HG02798 (cell line): ENCODE results near the gene SYNGR3.

ENCODE experiments used
- ATAC-seq: cut with Tn5 transposase; IDR thresholded peaks from one replicate; pipeline ENCODE4 v1.9.1; 2021; ENCODE audit warnings: mild to moderate bottlenecking; ENCODE audit not compliant: unreplicated experiment, poor library complexity

Gene SYNGR3

GRCh38 chr16:1991588-1991947 lies 1.8 kb downstream of the SYNGR3 start:
- ATAC-seq = no peak

GRCh38 chr16:1991948-1992703 lies 2.4 kb downstream of the SYNGR3 start:
- peak; percentile 68 for ATAC-seq

GRCh38 chr16:1992704-1993317 lies 3.0 kb downstream of the SYNGR3 start:
- no peak for ATAC-seq

GRCh38 chr16:1993731-1994131 lies 4.0 kb downstream of the SYNGR3 start:
- ATAC-seq = no peak

- ATAC-seq = no peak
These were observed 8.0 kb downstream of the SYNGR3 start for GRCh38 chr16:1997494-1998359.

GRCh38 chr16:1998360-1998835 lies 8.6 kb downstream of the SYNGR3 start:
- ATAC-seq = no peak

- no peak for ATAC-seq
These were observed 9.4 kb downstream of the SYNGR3 start for GRCh38 chr16:1998852-1999801.

- ATAC-seq = no peak
These were observed 10.2 kb downstream of the SYNGR3 start for GRCh38 chr16:1999866-2000514.

- no peak for ATAC-seq
These were observed 11.3 kb downstream of the SYNGR3 start for GRCh38 chr16:2001035-2001434.

GRCh38 chr16:2001456-2002355 lies 11.9 kb downstream of the SYNGR3 start:
- no peak for ATAC-seq

- no peak for ATAC-seq
These were observed 12.8 kb downstream of the SYNGR3 start for GRCh38 chr16:2002406-2003230.

GRCh38 chr16:2003231-2003826 lies 13.6 kb downstream of the SYNGR3 start:
- ATAC-seq = no peak

- peak; percentile 72 for ATAC-seq
These were observed 14.3 kb downstream of the SYNGR3 start for GRCh38 chr16:2003827-2004641.

- ATAC-seq = no peak
These were observed 15.2 kb downstream of the SYNGR3 start for GRCh38 chr16:2004795-2005517.

GRCh38 chr16:2005646-2006045 lies 15.9 kb downstream of the SYNGR3 start:
- no peak for ATAC-seq

GRCh38 chr16:2006317-2006716 lies 16.5 kb downstream of the SYNGR3 start:
- no peak for ATAC-seq
